Measurements from ENCODE around the gene CAVIN2. TPM values are rescaled to one million over a fixed set of nuclear protein-coding genes. Genes with fewer than 3 reads are reported as not detected.

CAVIN2 gene
- total RNA-seq, 1 experiment from 2014 or later = 0.28 TPM

GRCh38 chr2:191813943-191814342 is 32.9 kb downstream of the CAVIN2 start (continued):
- no peak for TF ChIP-seq JUN (CRISPR knock-in tag; IDR thresholded peaks at IDR 0.05)
- no peak for TF ChIP-seq IRF1 (CRISPR knock-in tag; IDR thresholded peaks at IDR 0.05)
- TF ChIP-seq GABPB1 (CRISPR knock-in tag; IDR thresholded peaks at IDR 0.05) = no peak
- no peak for TF ChIP-seq ZNF263 (CRISPR knock-in tag; IDR thresholded peaks at IDR 0.05; ENCODE audit: low read depth)
- no peak for TF ChIP-seq PRDM15 (CRISPR knock-in tag; IDR thresholded peaks at IDR 0.05)
- no peak for TF ChIP-seq ZBTB21 (CRISPR knock-in tag; IDR thresholded peaks at IDR 0.05; ENCODE audit: borderline replicate concordance)
- TF ChIP-seq JAZF1 (CRISPR knock-in tag; IDR thresholded peaks at IDR 0.05) = no peak
- no peak for TF ChIP-seq GRHL2 (CRISPR knock-in tag; IDR thresholded peaks at IDR 0.05; ENCODE audit: insufficient replicate concordance, severe bottlenecking)
- TF ChIP-seq, protein P1, sequence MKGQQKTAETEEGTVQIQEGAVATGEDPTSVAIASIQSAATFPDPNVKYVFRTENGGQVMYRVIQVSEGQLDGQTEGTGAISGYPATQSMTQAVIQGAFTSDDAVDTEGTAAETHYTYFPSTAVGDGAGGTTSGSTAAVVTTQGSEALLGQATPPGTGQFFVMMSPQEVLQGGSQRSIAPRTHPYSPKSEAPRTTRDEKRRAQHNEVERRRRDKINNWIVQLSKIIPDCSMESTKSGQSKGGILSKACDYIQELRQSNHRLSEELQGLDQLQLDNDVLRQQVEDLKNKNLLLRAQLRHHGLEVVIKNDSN (CRISPR knock-in tag; IDR thresholded peaks at IDR 0.05) = no peak

DNA sequence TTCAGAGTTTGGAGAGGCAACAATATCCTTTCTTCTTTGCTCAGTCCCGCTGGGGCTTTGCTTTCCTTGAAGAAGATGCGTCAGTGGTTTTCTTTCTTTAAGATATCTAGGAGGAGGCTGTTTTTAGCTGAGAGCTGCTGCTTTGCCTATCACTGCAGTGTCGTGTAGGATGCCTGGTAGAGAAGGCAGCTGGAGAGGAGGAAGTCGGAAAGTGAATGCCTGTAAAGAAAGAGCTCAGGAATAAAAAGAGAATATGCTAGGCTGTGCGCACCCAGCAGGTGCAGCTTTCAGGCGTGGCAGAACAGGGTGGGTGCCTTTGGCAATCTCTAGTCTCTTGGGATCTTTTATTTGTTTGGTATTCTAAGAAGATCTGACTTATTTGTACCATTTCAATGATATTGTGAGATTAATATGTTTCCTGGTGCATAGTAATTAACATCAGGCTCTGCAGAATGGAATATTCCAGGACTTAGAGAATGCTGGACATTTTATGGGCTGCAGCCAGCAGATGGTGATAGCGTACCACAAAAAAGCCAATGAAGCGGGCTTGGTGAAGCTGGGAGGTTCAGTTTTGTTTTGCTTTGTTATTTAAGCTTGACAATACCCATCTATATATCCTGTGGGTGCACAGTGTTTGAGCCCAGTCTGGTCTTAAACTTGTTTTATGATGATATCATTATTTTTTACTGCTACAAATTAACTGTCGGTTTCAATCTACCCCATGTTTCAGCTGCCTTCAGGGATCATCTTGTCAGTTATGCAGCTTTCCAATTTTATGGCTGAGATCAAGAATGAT is 34.9 kb downstream of the CAVIN2 start:
- Mint-ChIP-seq H3K36me3 (no peaks in the 10 kb centered on the region; the same call in 1 of the 2 replicates), H3K4me1 (0 out of 2 replicates have a peak, but pooled peaks cover 2% of the 10 kb centered on the region), H3K9me3 (peaks cover 6% of the 10 kb centered on the region), H3K4me3 (no peak overlapping the region), H3K27me3 (ENCODE audit: low read depth) (no peaks in the 10 kb centered on the region; the same call in 1 of the 2 replicates), H3K27ac (no peak overlapping the region)
- ChIA-PET CTCF (interaction anchor here (0.5 to 2.4 kb wide), 39 partner anchors 9 to 930 kb away, joined by 3 to 99 read pairs (median 4); partner anchors contain the start of gene TMEFF2), POLR2A (interaction anchor here (0.6 kb wide), 1 partner anchor 351 kb away, joined by 3 read pairs; no protein-coding TSS in a partner anchor)
- ATAC-seq (peak; percentile 84), DNase-seq (ENCODE audit: low spot score) (peak; percentile 59)
- TF ChIP-seq, protein P2, sequence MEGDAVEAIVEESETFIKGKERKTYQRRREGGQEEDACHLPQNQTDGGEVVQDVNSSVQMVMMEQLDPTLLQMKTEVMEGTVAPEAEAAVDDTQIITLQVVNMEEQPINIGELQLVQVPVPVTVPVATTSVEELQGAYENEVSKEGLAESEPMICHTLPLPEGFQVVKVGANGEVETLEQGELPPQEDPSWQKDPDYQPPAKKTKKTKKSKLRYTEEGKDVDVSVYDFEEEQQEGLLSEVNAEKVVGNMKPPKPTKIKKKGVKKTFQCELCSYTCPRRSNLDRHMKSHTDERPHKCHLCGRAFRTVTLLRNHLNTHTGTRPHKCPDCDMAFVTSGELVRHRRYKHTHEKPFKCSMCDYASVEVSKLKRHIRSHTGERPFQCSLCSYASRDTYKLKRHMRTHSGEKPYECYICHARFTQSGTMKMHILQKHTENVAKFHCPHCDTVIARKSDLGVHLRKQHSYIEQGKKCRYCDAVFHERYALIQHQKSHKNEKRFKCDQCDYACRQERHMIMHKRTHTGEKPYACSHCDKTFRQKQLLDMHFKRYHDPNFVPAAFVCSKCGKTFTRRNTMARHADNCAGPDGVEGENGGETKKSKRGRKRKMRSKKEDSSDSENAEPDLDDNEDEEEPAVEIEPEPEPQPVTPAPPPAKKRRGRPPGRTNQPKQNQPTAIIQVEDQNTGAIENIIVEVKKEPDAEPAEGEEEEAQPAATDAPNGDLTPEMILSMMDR (IDR thresholded peaks at IDR 0.05) = peak; percentile 36
- TF ChIP-seq TCF7 (CRISPR knock-in tag; IDR thresholded peaks at IDR 0.05; ENCODE audit: low read depth) = no peak

- DNase-seq (ENCODE audit: low spot score) = no peak
- Mint-ChIP-seq H3K27me3 (ENCODE audit: low read depth) (no peaks in the 10 kb centered on the region; the same call in 1 of the 2 replicates), H3K9me3 (peaks cover 10% of the 10 kb centered on the region), H3K4me1 (0 out of 2 replicates have a peak, but pooled peaks cover 3% of the 10 kb centered on the region), H3K36me3 (no peaks in the 10 kb centered on the region; the same call in 1 of the 2 replicates), H3K4me3 (no peak overlapping the region), H3K27ac (no peak overlapping the region)
- ChIA-PET POLR2A (no interaction called here), CTCF (interaction anchor here (1.4 kb wide), 1 partner anchor 356 kb away, joined by 3 read pairs; no protein-coding TSS in a partner anchor)
- ATAC-seq = no peak
- TF ChIP-seq NR1H2 (CRISPR knock-in tag; IDR thresholded peaks at IDR 0.05) (no peak), ZSCAN18 (CRISPR knock-in tag; IDR thresholded peaks at IDR 0.05) (no peak), CBFB (CRISPR knock-in tag; IDR thresholded peaks at IDR 0.05; ENCODE audit: low read depth) (no peak), ZNF121 (CRISPR knock-in tag; IDR thresholded peaks at IDR 0.05) (no peak), PRRX2 (CRISPR knock-in tag; IDR thresholded peaks at IDR 0.05) (no peak), IRF2 (CRISPR knock-in tag; IDR thresholded peaks at IDR 0.05; ENCODE audit: borderline replicate concordance, low read depth) (no peak), ZNF423 (CRISPR knock-in tag; IDR thresholded peaks at IDR 0.05) (no peak), ZBTB21 (CRISPR knock-in tag; IDR thresholded peaks at IDR 0.05; ENCODE audit: borderline replicate concordance) (no peak)
Measured at GRCh38 chr2:191806396-191806795, 40.5 kb downstream of the CAVIN2 start.
